Measurements from ENCODE around the gene MOV10. TPM values are rescaled to one million over a fixed set of nuclear protein-coding genes. Genes with fewer than 3 reads are reported as not detected.
"Not testable (repeated sequence)": the region's sequence is repeated elsewhere in the genome, so short reads cannot be mapped to it uniquely, and the experiment has no call there.

Gene MOV10
- total and polyA plus RNA-seq, 8 donors, result 57.8 to 81.3 (median 71.3) TPM

DNA sequence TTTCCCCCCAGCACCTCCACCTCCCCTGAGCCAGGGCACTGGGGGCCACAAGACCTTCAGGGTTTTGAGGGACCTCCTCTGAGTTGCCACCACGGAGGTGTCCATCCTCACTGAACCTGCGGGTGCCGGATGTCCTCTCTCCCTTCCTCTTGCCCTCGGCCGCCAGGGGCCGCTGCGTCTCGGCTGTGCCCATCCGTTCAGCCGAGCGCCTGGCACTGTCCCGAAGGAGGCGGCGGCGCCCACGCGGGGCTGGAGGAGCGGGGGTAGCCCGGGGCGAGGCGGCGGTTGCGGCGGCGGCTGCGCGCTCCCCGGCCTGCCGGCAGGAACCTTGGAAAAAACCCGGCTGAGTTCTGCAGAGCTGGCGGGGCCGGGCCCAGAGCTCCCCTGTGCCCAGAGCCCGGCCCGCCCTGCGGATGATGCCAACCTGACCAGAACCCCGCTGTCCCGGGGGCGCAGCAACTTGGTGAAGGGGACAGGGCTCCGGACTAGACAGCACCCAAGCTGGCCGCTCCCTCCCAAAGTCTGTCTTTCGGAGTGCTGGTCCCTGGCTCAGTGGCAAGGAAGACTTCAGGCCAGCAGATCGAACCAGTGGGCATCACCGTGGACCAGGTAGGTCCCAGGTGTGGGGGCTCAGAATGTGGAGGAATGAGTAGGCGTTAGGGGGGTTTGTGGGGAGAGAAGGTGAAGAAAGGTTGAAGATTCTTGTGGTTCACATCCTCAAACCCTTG, 44.4 kb downstream of the MOV10 start:
- no peak overlapping the region for H3K4me3 ChIP-seq
- DNase-seq, result peak in 3 of 4 donors; percentile 77 to 98 (median 81)
- H3K4me1 ChIP-seq, result peaks cover 13 to 42% of the 10 kb centered on the region in 2 donors
- TF ChIP-seq, protein P1, sequence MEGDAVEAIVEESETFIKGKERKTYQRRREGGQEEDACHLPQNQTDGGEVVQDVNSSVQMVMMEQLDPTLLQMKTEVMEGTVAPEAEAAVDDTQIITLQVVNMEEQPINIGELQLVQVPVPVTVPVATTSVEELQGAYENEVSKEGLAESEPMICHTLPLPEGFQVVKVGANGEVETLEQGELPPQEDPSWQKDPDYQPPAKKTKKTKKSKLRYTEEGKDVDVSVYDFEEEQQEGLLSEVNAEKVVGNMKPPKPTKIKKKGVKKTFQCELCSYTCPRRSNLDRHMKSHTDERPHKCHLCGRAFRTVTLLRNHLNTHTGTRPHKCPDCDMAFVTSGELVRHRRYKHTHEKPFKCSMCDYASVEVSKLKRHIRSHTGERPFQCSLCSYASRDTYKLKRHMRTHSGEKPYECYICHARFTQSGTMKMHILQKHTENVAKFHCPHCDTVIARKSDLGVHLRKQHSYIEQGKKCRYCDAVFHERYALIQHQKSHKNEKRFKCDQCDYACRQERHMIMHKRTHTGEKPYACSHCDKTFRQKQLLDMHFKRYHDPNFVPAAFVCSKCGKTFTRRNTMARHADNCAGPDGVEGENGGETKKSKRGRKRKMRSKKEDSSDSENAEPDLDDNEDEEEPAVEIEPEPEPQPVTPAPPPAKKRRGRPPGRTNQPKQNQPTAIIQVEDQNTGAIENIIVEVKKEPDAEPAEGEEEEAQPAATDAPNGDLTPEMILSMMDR (IDR thresholded peaks at IDR 0.05), result peak; percentile 86 to 90
- H3K27ac ChIP-seq, result no peak overlapping the region
- intact Hi-C loops (cut with DNase I), result loop anchor here in 1 of 2 donors (5.0 kb wide), 1 partner anchor 83 kb away; no protein-coding TSS in a partner anchor
- no peaks in the 10 kb centered on the region for H3K9me3 ChIP-seq
- peak; percentile 27 for ATAC-seq
- H3K27me3 ChIP-seq, result peaks cover 0 to 59% of the 10 kb centered on the region in 2 donors
- H3K36me3 ChIP-seq, result no peaks in the 10 kb centered on the region

DNA sequence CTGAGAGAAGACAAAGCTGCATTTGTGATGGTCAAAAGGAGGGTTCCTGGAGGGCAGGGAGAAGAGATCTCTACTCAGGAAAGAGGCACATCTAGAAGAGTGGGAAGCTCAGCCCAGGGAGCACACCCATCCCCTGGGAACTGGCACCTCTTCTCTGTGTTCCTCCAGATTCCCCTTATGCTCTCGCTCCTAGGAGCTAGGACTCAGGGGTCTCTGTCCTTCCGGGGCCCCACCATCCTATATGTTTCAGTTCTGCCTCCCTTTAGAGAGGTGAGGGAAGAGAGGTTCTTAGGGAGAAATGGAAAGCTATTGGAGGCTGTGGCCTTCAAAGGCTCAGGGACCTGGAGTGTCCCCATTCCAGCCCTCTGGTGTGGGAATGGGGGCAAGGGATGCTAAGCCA, 45.2 kb downstream of the MOV10 start:
- Histone ChIP-seq H3K4me3 (no peak overlapping the region), H3K27ac (no peak overlapping the region), H3K4me1 (peaks cover 13 to 34% of the 10 kb centered on the region in 2 donors), H3K27me3 (peaks cover 0 to 51% of the 10 kb centered on the region in 2 donors), H3K9me3 (no peaks in the 10 kb centered on the region), H3K36me3 (no peaks in the 10 kb centered on the region)
- intact Hi-C loops (cut with DNase I), result loop anchor here (5.0 to 10.0 kb wide), 2 partner anchors 83 to 85 kb away; no protein-coding TSS in a partner anchor
- TF ChIP-seq, protein P1 (IDR thresholded peaks at IDR 0.05), result no peak
- no peak for DNase-seq
- no peak for ATAC-seq

GRCh38 chr1:112720800-112721199, 46.3 kb downstream of the MOV10 start:
- H3K4me3 ChIP-seq, result no peak overlapping the region
- no peak for ATAC-seq
- peaks cover 10 to 27% of the 10 kb centered on the region in 2 donors for H3K4me1 ChIP-seq
- no peak for DNase-seq
- peaks cover 0 to 48% of the 10 kb centered on the region in 2 donors for H3K27me3 ChIP-seq
- no peak overlapping the region for H3K27ac ChIP-seq
- no peaks in the 10 kb centered on the region for H3K9me3 ChIP-seq
- no peaks in the 10 kb centered on the region for H3K36me3 ChIP-seq
- TF ChIP-seq, protein P1 (IDR thresholded peaks at IDR 0.05), result no peak
- intact Hi-C loops (cut with DNase I), result loop anchor here in 1 of 2 donors (10.0 kb wide), 1 partner anchor 84 kb away; no protein-coding TSS in a partner anchor

- not testable (repeated sequence) for H3K27ac ChIP-seq, H3K4me3 ChIP-seq, ATAC-seq, DNase-seq, H3K9me3 ChIP-seq, H3K36me3 ChIP-seq
- intact Hi-C loops (cut with DNase I), result loop anchor here in 1 of 2 donors (10.0 kb wide), 1 partner anchor 84 kb away; no protein-coding TSS in a partner anchor
- Histone ChIP-seq H3K27me3 (peaks cover 0 to 48% of the 10 kb centered on the region in 2 donors), H3K4me1 (peaks cover 6 to 22% of the 10 kb centered on the region in 2 donors)
Measured at GRCh38 chr1:112721294-112721693, 46.8 kb downstream of the MOV10 start.

DNA sequence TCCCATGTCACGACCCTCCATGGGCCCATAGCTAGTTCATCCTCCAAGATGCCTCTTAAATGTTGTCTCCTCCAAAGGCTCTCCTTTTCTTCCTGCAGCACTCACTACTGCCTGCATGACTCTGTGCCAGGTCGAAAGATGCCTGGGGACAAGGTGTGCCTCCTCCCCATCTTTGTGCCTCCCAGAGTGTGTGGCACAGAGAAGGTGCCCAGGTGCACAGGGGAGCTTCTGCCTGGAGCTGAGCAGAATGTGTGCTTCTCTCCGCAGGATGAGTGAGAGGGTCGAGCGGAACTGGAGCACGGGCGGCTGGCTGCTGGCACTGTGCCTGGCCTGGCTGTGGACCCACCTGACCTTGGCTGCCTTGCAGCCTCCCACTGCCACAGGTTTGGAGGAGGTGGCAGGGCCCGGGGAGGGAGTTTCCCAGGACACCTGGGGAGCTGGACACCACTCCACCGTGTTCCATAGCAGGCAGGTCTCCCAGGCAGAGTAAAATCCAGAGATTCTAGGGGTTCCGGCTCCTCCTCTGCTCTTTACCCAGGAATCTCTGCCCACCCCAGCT, 47.6 kb downstream of the MOV10 start:
- TF ChIP-seq, protein P1 (IDR thresholded peaks at IDR 0.05), result no peak
- Histone ChIP-seq H3K4me1 (peaks cover 6 to 18% of the 10 kb centered on the region in 2 donors), H3K4me3 (no peak overlapping the region), H3K9me3 (no peaks in the 10 kb centered on the region), H3K27ac (no peak overlapping the region), H3K36me3 (no peaks in the 10 kb centered on the region), H3K27me3 (peaks cover 0 to 48% of the 10 kb centered on the region in 2 donors)
- intact Hi-C loops (cut with DNase I), result loop anchor here in 1 of 2 donors (10.0 kb wide), 1 partner anchor 83 kb away; no protein-coding TSS in a partner anchor
- no peak for ATAC-seq
- DNase-seq, result no peak

Data from left lung (tissue), 10 donors.